H1 (cell line): ENCODE measurements around the gene ARL2. TPM values are rescaled to one million over a fixed set of nuclear protein-coding genes. Genes with fewer than 3 reads are reported as not detected.

ENCODE experiments used
- CTCF ChIA-PET: fragments of 300-600 bp; sonication (Branson Sonifier 250); formaldehyde crosslinking; loops from one replicate; lab custom pipeline; 2021; ENCODE audit not compliant: partially characterized antibody; lab: Charles Lee
- POLR2A ChIA-PET: fragments of 300-600 bp; sonication (Branson Sonifier 250); formaldehyde crosslinking; loops from one replicate; lab custom pipeline; 2021; ENCODE audit warnings: inconsistent platforms; ENCODE audit not compliant: partially characterized antibody; lab: Charles Lee
- DNase-seq, 2 experiments: peaks; one replicate each; pipeline versions ENCODE4 v3.0.0 to v3.0.0-alpha.2; 2010 to 2022; ENCODE audit warnings: low spot score in 2 of 2, low read depth in 1 of 2, mixed read lengths in 1 of 2
- FAIRE-seq: peaks from 2 replicates; lab custom pipeline; 2011; peaks lifted over from hg19 to GRCh38; lab: Jason Lieb, UNC
- H2AFZ ChIP-seq: 2 replicates; pipeline ENCODE4 v1.8.1; 2012; ENCODE audit warnings: low read length, inconsistent platforms
- H2AK5ac ChIP-seq: 2 replicates; pipeline ENCODE4 v1.6.1; 2013; ENCODE audit warnings: low read depth, low read length
- H2BK120ac ChIP-seq: replicated peaks from 2 replicates; pipeline ENCODE3; 2013; ENCODE audit warnings: low read depth, low read length, inconsistent platforms
- H2BK12ac ChIP-seq: 2 replicates; pipeline ENCODE4 v1.6.1; 2013; ENCODE audit warnings: low read depth, low read length
- H2BK15ac ChIP-seq: 2 replicates; pipeline ENCODE4 v1.6.1; 2013; ENCODE audit warnings: low read length
- H2BK20ac ChIP-seq: 2 replicates; pipeline ENCODE4 v1.6.1; 2013; ENCODE audit warnings: low read length
- H2BK5ac ChIP-seq: 2 replicates; pipeline ENCODE4 v1.6.1; 2013; ENCODE audit warnings: low read depth, low read length
- H3K14ac ChIP-seq: 2 replicates; pipeline ENCODE4 v1.6.1; 2013; ENCODE audit warnings: inconsistent platforms; ENCODE audit not compliant: insufficient read length
- H3K18ac ChIP-seq: 2 replicates; pipeline ENCODE4 v1.6.1; 2013; ENCODE audit warnings: low read length; ENCODE audit errors: extremely low read depth
- H3K23ac ChIP-seq: 2 replicates; pipeline ENCODE4 v1.6.1; 2013; ENCODE audit warnings: inconsistent platforms; ENCODE audit not compliant: insufficient read length
- H3K23me2 ChIP-seq: 2 replicates; pipeline ENCODE4 v1.6.1; 2013; ENCODE audit warnings: low read depth, low read length
- H3K27ac ChIP-seq: 2 replicates; pipeline ENCODE4 v1.6.1; 2011; ENCODE audit warnings: low read depth, low read length, inconsistent platforms
- H3K27me3 ChIP-seq, 4 experiments: replicated peaks in 1 of 4; 1 replicate in 1 of 4; 2 replicates in 3 of 4; pipeline versions ENCODE4 v1.6.1 to v1.8.1; 2011 to 2013; ENCODE audit warnings: low read length in 3 of 4, mild to moderate bottlenecking in 3 of 4, inconsistent platforms in 2 of 4, mixed read lengths in 2 of 4, moderate library complexity in 1 of 4; ENCODE audit not compliant: control insufficient read depth in 3 of 4, insufficient read depth in 3 of 4; ENCODE audit errors: extremely low read depth in 1 of 4
- H3K36me3 ChIP-seq, 4 experiments: 2 replicates each; pipeline versions ENCODE4 v1.6.1 to v1.8.1; 2011 to 2013; ENCODE audit warnings: mild to moderate bottlenecking in 4 of 4, low read length in 3 of 4, moderate library complexity in 2 of 4, control low read depth in 1 of 4, inconsistent platforms in 1 of 4; ENCODE audit not compliant: insufficient read depth in 4 of 4, control insufficient read depth in 2 of 4
- H3K4ac ChIP-seq: replicated peaks from 2 replicates; pipeline ENCODE3; 2013; ENCODE audit warnings: low read length, low read depth, mixed read lengths, inconsistent platforms; ENCODE audit not compliant: insufficient read length
- H3K4me1 ChIP-seq, 4 experiments: replicated peaks in 1 of 4; 1 replicate in 1 of 4; 2 replicates in 3 of 4; pipeline versions ENCODE4 v1.6.1 to v1.8.1; 2011 to 2013; ENCODE audit warnings: low read length in 3 of 4, inconsistent platforms in 2 of 4, mixed read lengths in 1 of 4; ENCODE audit not compliant: insufficient read depth in 4 of 4, control insufficient read depth in 3 of 4
- H3K4me2 ChIP-seq, 2 experiments: 2 replicates each; pipeline versions ENCODE4 v1.6.1 to v1.8.1; 2011 to 2013; ENCODE audit warnings: low read depth in 2 of 2, low read length in 2 of 2, control low read depth in 1 of 2, inconsistent platforms in 1 of 2, mild to moderate bottlenecking in 1 of 2; ENCODE audit not compliant: insufficient read depth in 1 of 2
- H3K4me3 ChIP-seq, 4 experiments: fragments of 200-600, 300-600 bp in 1 of 4; sonication (generic), shearing (Covaris generic), sonication (Bioruptor Twin) in 1 of 4; 2 replicates each; pipeline versions ENCODE4 v1.5.1 to v1.8.1; 2011 to 2016; ENCODE audit warnings: low read length in 4 of 4, low read depth in 3 of 4, control low read depth in 2 of 4, inconsistent platforms in 2 of 4, mild to moderate bottlenecking in 2 of 4, mixed read lengths in 1 of 4, moderate library complexity in 1 of 4; ENCODE audit not compliant: insufficient read depth in 2 of 4; ENCODE audit errors: extremely low read depth in 1 of 4
- H3K56ac ChIP-seq: replicated peaks from 2 replicates; pipeline ENCODE3; 2013; ENCODE audit warnings: low read depth, mild to moderate bottlenecking, mixed read lengths, low read length, inconsistent platforms; ENCODE audit not compliant: insufficient read length
- H3K79me1 ChIP-seq: 2 replicates; pipeline ENCODE4 v1.6.1; 2013; ENCODE audit warnings: low read depth, low read length, control low read depth
- H3K79me2 ChIP-seq, 2 experiments: 2 replicates each; pipeline versions ENCODE4 v1.6.1 to v1.8.1; 2012 to 2013; ENCODE audit warnings: low read length in 2 of 2, mild to moderate bottlenecking in 2 of 2, inconsistent platforms in 1 of 2; ENCODE audit not compliant: insufficient read depth in 2 of 2, control insufficient read depth in 1 of 2
- H3K9ac ChIP-seq, 4 experiments: replicated peaks in 1 of 4; 1 replicate in 1 of 4; 2 replicates in 3 of 4; pipeline versions ENCODE4 v1.6.1 to v1.8.1; 2011 to 2013; ENCODE audit warnings: low read depth in 3 of 4, low read length in 3 of 4, control low read depth in 2 of 4, mild to moderate bottlenecking in 2 of 4, moderate library complexity in 2 of 4, inconsistent platforms in 1 of 4; ENCODE audit errors: extremely low read depth in 1 of 4
- H3K9me3 ChIP-seq, 2 experiments: 2 replicates each; pipeline versions ENCODE4 v1.6.1 to v1.8.1; 2012 to 2013; ENCODE audit warnings: mild to moderate bottlenecking in 2 of 2, moderate library complexity in 2 of 2, control low read depth in 1 of 2, inconsistent platforms in 1 of 2, low read depth in 1 of 2, low read length in 1 of 2, mixed read lengths in 1 of 2; ENCODE audit not compliant: insufficient read depth in 2 of 2
- H4K20me1 ChIP-seq, 2 experiments: replicated peaks in 1 of 2; 2 replicates each; pipeline versions ENCODE3 to v1.8.1; 2011 to 2013; ENCODE audit warnings: inconsistent platforms in 2 of 2, low read length in 2 of 2, mild to moderate bottlenecking in 1 of 2; ENCODE audit not compliant: insufficient read depth in 2 of 2, control insufficient read depth in 1 of 2
- H4K5ac ChIP-seq: 2 replicates; pipeline ENCODE4 v1.6.1; 2013; ENCODE audit warnings: low read length, low read depth, mixed read lengths, inconsistent platforms; ENCODE audit not compliant: insufficient read length
- H4K8ac ChIP-seq: 2 replicates; pipeline ENCODE4 v1.8.0; 2013; ENCODE audit warnings: mild to moderate bottlenecking, moderate library complexity, low read length, inconsistent platforms; ENCODE audit not compliant: insufficient read depth; ENCODE audit errors: extremely low read depth
- H4K91ac ChIP-seq: replicated peaks from 2 replicates; pipeline ENCODE3; 2013; ENCODE audit warnings: low read length, mixed read lengths, inconsistent platforms; ENCODE audit not compliant: insufficient read length
- CHD2 ChIP-seq: IDR thresholded peaks from 2 replicates; pipeline ENCODE4 v1.6.1; 2012; ENCODE audit warnings: low read length, improper control_type of control experiment
- E2F6 ChIP-seq: IDR thresholded peaks from 2 replicates; pipeline ENCODE4 v1.6.1; 2012; ENCODE audit warnings: inconsistent platforms
- KDM4A ChIP-seq: IDR thresholded peaks from one replicate; pipeline ENCODE4 v1.7.1; 2012; ENCODE audit warnings: low read depth, mild to moderate bottlenecking, moderate library complexity, low read length, inconsistent platforms; ENCODE audit not compliant: severe bottlenecking
- MAX ChIP-seq: IDR thresholded peaks from 2 replicates; pipeline ENCODE4 v1.6.1; 2012; ENCODE audit warnings: inconsistent platforms
- SAP30 ChIP-seq: fragments of 300-600 bp; sonication (generic); IDR thresholded peaks from 2 replicates; pipeline ENCODE4 v1.7.1; 2012; ENCODE audit warnings: low read length, moderate library complexity, mild to moderate bottlenecking, inconsistent platforms; ENCODE audit not compliant: insufficient read depth, insufficient replicate concordance
- SIN3A ChIP-seq, 2 experiments: IDR thresholded peaks in 1 of 2; conservative IDR thresholded peaks in 1 of 2; 2 replicates each; pipeline ENCODE4 v1.6.1; 2011 to 2012; ENCODE audit warnings: low read length in 2 of 2, improper control_type of control experiment in 1 of 2, low read depth in 1 of 2, mild to moderate bottlenecking in 1 of 2
- TCF12 ChIP-seq: IDR thresholded peaks from 2 replicates; pipeline ENCODE4 v1.6.1; 2011; ENCODE audit warnings: low read depth, mild to moderate bottlenecking, low read length
- WGBS, 2 experiments: shearing (Covaris generic) in 1 of 2; methylation state at CpG; one replicate each; pipeline versions ENCODE4 v1.1.6 to v1.1.7; 2013 to 2015; ENCODE audit warnings: low lambda C conversion rate in 2 of 2, mixed read lengths in 2 of 2, inconsistent platforms in 1 of 2, low coverage in 1 of 2, missing lambda C conversion rate in 1 of 2; ENCODE audit not compliant: insufficient replicate concordance in 2 of 2, insufficient coverage in 1 of 2, insufficient read length in 1 of 2; ENCODE audit errors: extremely low coverage in 1 of 2, missing lambda C conversion rate in 1 of 2; 5-methylcytosine and 5-hydroxymethylcytosine counted together
- polyA plus RNA-seq, 7 experiments: library from polyadenylated mRNA; depleted of rRNA in 3 of 7; stranded (reverse) in 5 of 7; unstranded in 2 of 7; fragments of >200 nt in 5 of 7; fragments of 200-250 nt in 2 of 7; gene quantifications; 1 replicate in 5 of 7; 2 replicates in 1 of 7; 4 replicates in 1 of 7; pipeline versions ENCODE4 v1.2.1 to v1.2.3, GENCODE V29; 2011 to 2013; ENCODE audit warnings: missing spikeins in 2 of 7, mixed read lengths in 2 of 7
- total RNA-seq: library from RNA; stranded (reverse); fragmentation: NEBNext Ultra II Directional; extraction: Animal tissue kit (Norgen Biotek cat#: 25700); gene quantifications from 2 replicates; pipeline ENCODE4 v1.2.1, GENCODE V29; 2021

The ARL2 gene
- total and polyA plus RNA-seq, 2 of the 8 experiments (the other 6 are each of a cell fraction or from before 2014, with no cell fraction given), result 186 to 535 TPM

- H4K8ac ChIP-seq, result peak overlapping the region; percentile 80
- TF ChIP-seq SAP30 (no peak), CHD2 (no peak), E2F6 (peak; percentile 54), SIN3A (conservative IDR thresholded peaks at IDR 0.05 in 1 of 2, IDR thresholded peaks at IDR 0.05 in 1 of 2; ENCODE audit: low read depth in 1 of 2, low read length in 2 of 2) (0 out of 4 replicates have a peak, but pooled peaks of 1 of the 2 experiments have one; percentile 22), KDM4A (peak; percentile 35), TCF12 (no peak), MAX (0 out of 2 replicates have a peak, but pooled peaks have one; percentile 5)
- no peak overlapping the region for H2BK20ac ChIP-seq
- H3K27ac ChIP-seq, result no peak overlapping the region
- peaks cover 0 to 10% (median 7%) of the 10 kb centered on the region in 4 experiments; a peak in 5 of 7 replicates for H3K4me1 ChIP-seq
- WGBS, 2 experiments, result 28% methylated on average over 34 of the region's 56 CpGs; no CpG with 5 or more reads in 1 of the 2 experiments
- H3K9ac ChIP-seq, result no peak overlapping the region
- H3K23me2 ChIP-seq, result no peaks in the 10 kb centered on the region; the same call in 1 of the 2 replicates
- peak overlapping the region; percentile 88; the same call in 1 of the 2 replicates for H2BK15ac ChIP-seq
- H3K4ac ChIP-seq, result no peak overlapping the region
- H3K79me2 ChIP-seq, result peaks cover 0 to 6% of the 10 kb centered on the region in 2 experiments; a peak in 2 of 4 replicates
- FAIRE-seq, result no peak
- H2AFZ ChIP-seq, result peak overlapping the region; percentile 47
- no peak overlapping the region for H2BK5ac ChIP-seq
- H3K56ac ChIP-seq, result no peak overlapping the region
- H2AK5ac ChIP-seq, result no peak overlapping the region; the same call in 1 of the 2 replicates
- H4K20me1 ChIP-seq, result peaks cover 10 to 11% of the 10 kb centered on the region in 2 experiments
- H3K27me3 ChIP-seq, result peaks cover 0 to 9% (median 3%) of the 10 kb centered on the region in 4 experiments; a peak in 3 of 7 replicates
- no peak overlapping the region for H4K91ac ChIP-seq
- no peak overlapping the region for H3K23ac ChIP-seq
- ChIA-PET POLR2A (interaction anchor here (1.0 to 2.1 kb wide), 4 partner anchors 10 to 71 kb away, joined by 3 to 8 read pairs (median 4); partner anchors contain the start of genes ARL2, NAALADL1 and VPS51), CTCF (interaction anchor here (0.6 to 1.9 kb wide), 8 partner anchors 14 to 206 kb away, joined by 3 to 9 read pairs (median 3); partner anchors contain the start of gene CDCA5)
- DNase-seq, result peak in 1 of 2 experiments; percentile 64
- H3K4me2 ChIP-seq, result peak overlapping the region; percentile 66 to 72
- no peak overlapping the region for H4K5ac ChIP-seq
- peak overlapping the region; percentile 14; the same call in 1 of the 2 replicates for H3K18ac ChIP-seq
- H2BK120ac ChIP-seq, result no peak overlapping the region
- 0 out of 2 replicates have a peak overlapping the region, but pooled peaks have one; percentile 27 for H2BK12ac ChIP-seq
- peaks cover 2% of the 10 kb centered on the region; the same call in 1 of the 2 replicates for H3K79me1 ChIP-seq
- H3K9me3 ChIP-seq, result no peaks in the 10 kb centered on the region
- H3K36me3 ChIP-seq, result peaks cover 3 to 12% (median 6%) of the 10 kb centered on the region in 4 experiments; a peak in 4 of 8 replicates
- peak overlapping the region; percentile 8 to 54 (median 35) for H3K4me3 ChIP-seq
- no peak overlapping the region for H3K14ac ChIP-seq
Observed at GRCh38 chr11:65047581-65048422, 33.8 kb downstream of the ARL2 start.
